Tibial artery (tissue), 4 donors: Measurements from ENCODE around the gene GRIK1.

Experiments
- DNase-seq, 2 donors: peaks; one replicate each; pipeline ENCODE4 v3.0.0-alpha.2; 2019
- H3K27ac ChIP-seq, 2 donors: fragments of 200-600 bp; sonication (generic) in 1 of 2; 1 replicate in 1 of 2; 2 replicates in 1 of 2; pipeline ENCODE4 v1.5.1; 2018 to 2019; ENCODE audit warnings: mild to moderate bottlenecking in 1 of 2
- H3K27me3 ChIP-seq, 2 donors: fragments of 200-600 bp; sonication (generic) in 1 of 2; one replicate each; pipeline versions ENCODE4 v1.5.1 to v1.6.0; 2016 to 2019
- H3K36me3 ChIP-seq, 3 donors: fragments of 200-600 bp; sonication (generic) in 2 of 3; one replicate each; pipeline ENCODE4 v1.5.1; 2016 to 2019; ENCODE audit warnings: mild to moderate bottlenecking in 2 of 3
- H3K4me1 ChIP-seq, 4 donors: fragments of 200-600 bp; sonication (generic) in 2 of 4; 1 replicate in 3 of 4; 2 replicates in 1 of 4; pipeline ENCODE4 v1.5.1; 2016 to 2019
- H3K4me3 ChIP-seq, 2 donors: fragments of 200-600 bp; sonication (generic) in 1 of 2; 1 replicate in 1 of 2; 2 replicates in 1 of 2; pipeline ENCODE4 v1.5.1; 2018 to 2019; ENCODE audit warnings: mild to moderate bottlenecking in 2 of 2
- H3K9me3 ChIP-seq, 3 donors: fragments of 200-600 bp; sonication (generic) in 1 of 3; one replicate each; pipeline ENCODE4 v1.5.1; 2016 to 2019
- CTCF ChIP-seq, 2 experiments: fragments of 200-600 bp in 1 of 2; fragments of 450-650 bp in 1 of 2; IDR thresholded peaks; one replicate each; pipeline ENCODE4 v1.5.1; 2017 to 2019; ENCODE audit warnings: antibody characterized with exemption in 2 of 2, mild to moderate bottlenecking in 1 of 2, moderate library complexity in 1 of 2
- intact Hi-C: fragments of 100-400 bp; cut with DNase I; formaldehyde crosslinking; loops from one replicate; pipeline ENCODE4 v1.15.0; 2023; ENCODE audit warnings: low total_unique reads

The GRIK1 gene

DNA sequence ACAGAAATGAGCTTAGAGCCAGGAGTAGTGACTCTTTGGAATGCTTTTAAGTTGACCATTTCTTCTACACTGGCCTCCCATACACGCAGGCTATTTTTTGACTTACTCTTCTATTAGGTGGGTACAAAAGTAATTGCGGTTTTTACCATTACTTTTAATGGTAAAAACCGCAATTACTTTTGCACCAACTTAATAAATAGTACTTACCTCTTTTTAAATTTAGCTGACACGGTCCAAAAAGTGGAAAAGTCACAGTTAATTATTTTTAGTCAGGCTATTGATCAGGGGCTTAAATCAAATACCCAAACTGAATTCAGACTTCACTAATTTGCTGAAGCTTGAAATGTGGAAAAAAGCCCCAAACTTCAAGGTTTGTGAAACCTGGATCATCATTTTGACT, 138.7 kb downstream of the GRIK1 start:
- no peaks in the 10 kb centered on the region for H3K4me1 ChIP-seq
- intact Hi-C loops, result no loop called here
- no peak for TF ChIP-seq CTCF (IDR thresholded peaks at IDR 0.05)
- H3K27ac ChIP-seq, result no peak overlapping the region
- H3K36me3 ChIP-seq, result no peaks in the 10 kb centered on the region
- no peaks in the 10 kb centered on the region for H3K9me3 ChIP-seq
- no peak for DNase-seq
- H3K27me3 ChIP-seq, result no peaks in the 10 kb centered on the region
- H3K4me3 ChIP-seq, result no peak overlapping the region

GRCh38 chr21:29800056-29800455, 139.7 kb downstream of the GRIK1 start:
- H3K4me3 ChIP-seq, result no peak overlapping the region
- no peaks in the 10 kb centered on the region for H3K4me1 ChIP-seq
- TF ChIP-seq CTCF (IDR thresholded peaks at IDR 0.05), result no peak
- intact Hi-C loops, result no loop called here
- no peak for DNase-seq
- no peaks in the 10 kb centered on the region for H3K36me3 ChIP-seq
- H3K27me3 ChIP-seq, result no peaks in the 10 kb centered on the region
- H3K9me3 ChIP-seq, result no peaks in the 10 kb centered on the region
- no peak overlapping the region for H3K27ac ChIP-seq

- Histone ChIP-seq H3K4me1 (no peaks in the 10 kb centered on the region), H3K27ac (no peak overlapping the region), H3K4me3 (no peak overlapping the region), H3K9me3 (no peaks in the 10 kb centered on the region), H3K36me3 (no peaks in the 10 kb centered on the region), H3K27me3 (no peaks in the 10 kb centered on the region)
- TF ChIP-seq CTCF (IDR thresholded peaks at IDR 0.05), result no peak
- intact Hi-C loops, result no loop called here
- DNase-seq, result no peak
Observed at GRCh38 chr21:29798840-29799239, 141.0 kb downstream of the GRIK1 start.

DNA sequence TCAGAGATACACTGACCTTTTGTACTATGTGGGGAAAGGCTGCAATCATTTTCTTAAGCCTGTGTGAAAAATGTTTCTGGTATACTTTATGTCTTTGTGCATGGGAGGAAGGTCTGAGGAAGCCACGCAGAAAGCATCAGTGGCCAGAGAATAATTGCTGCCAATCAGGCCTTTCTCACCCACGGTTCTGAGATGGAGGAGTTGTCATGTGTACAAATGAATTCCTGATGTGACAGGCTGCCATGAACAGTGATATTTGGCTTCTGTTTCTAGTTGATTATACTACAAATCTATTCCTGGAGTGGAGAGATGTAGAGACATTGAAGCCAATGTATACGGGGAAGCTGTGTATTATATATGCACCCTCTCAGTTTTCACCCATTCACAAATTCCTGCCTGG, 142.6 kb downstream of the GRIK1 start:
- no peaks in the 10 kb centered on the region for H3K27me3 ChIP-seq
- no peak overlapping the region for H3K27ac ChIP-seq
- no peak overlapping the region for H3K4me3 ChIP-seq
- no peaks in the 10 kb centered on the region for H3K4me1 ChIP-seq
- DNase-seq, result no peak
- TF ChIP-seq CTCF (IDR thresholded peaks at IDR 0.05), result no peak
- H3K36me3 ChIP-seq, result no peaks in the 10 kb centered on the region
- intact Hi-C loops, result no loop called here
- no peaks in the 10 kb centered on the region for H3K9me3 ChIP-seq

DNA sequence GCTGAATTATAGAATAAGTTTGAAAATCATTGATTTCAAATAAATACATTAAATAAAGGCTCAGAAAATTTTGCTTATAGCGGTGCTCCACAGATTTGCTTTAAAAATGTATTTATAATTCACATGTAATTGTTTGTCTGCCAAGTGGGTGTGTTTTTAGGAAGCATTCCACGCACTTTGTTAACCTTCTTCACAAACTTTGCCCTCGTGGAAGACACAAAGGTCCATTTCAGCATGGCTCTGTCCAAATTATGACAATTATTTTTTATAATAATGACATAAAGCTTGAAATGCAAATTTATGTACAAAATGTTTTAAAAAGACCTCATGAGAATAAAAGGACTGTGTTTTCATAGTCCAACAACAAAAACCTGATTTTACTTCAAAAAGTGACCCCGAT, 146.1 kb downstream of the GRIK1 start:
- TF ChIP-seq CTCF (IDR thresholded peaks at IDR 0.05), result no peak
- intact Hi-C loops, result no loop called here

DNA sequence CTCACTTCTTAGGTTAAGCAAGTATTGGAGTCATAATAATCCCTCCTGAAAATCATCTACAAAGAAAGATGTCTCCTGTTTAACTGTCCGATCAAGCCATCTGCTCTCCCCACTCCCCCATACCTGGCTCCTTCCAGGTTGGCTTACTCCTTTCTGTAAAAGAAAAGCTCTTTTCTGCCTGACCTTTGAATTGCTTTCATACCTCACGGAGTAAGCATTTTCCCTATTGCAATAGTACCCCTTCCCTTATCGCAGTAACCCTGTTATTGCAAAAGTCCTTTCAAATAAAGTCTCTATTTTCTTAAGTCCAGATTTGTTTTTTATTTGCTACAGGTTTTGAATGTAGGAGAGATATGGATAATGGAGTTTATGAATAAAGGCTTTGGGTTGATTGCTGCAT, 150.4 kb downstream of the GRIK1 start:
- no peak for DNase-seq
- intact Hi-C loops, result no loop called here
- no peak overlapping the region for H3K4me3 ChIP-seq
- TF ChIP-seq CTCF (IDR thresholded peaks at IDR 0.05), result no peak
- H3K27me3 ChIP-seq, result no peaks in the 10 kb centered on the region
- no peaks in the 10 kb centered on the region for H3K9me3 ChIP-seq
- no peak overlapping the region for H3K27ac ChIP-seq
- H3K36me3 ChIP-seq, result no peaks in the 10 kb centered on the region
- H3K4me1 ChIP-seq, result no peaks in the 10 kb centered on the region

More for the DNA sequence above, 146.1 kb downstream of the GRIK1 start:
- Histone ChIP-seq H3K9me3 (no peaks in the 10 kb centered on the region), H3K27me3 (no peaks in the 10 kb centered on the region), H3K4me1 (no peaks in the 10 kb centered on the region), H3K27ac (no peak overlapping the region), H3K36me3 (no peaks in the 10 kb centered on the region), H3K4me3 (no peak overlapping the region)
- no peak for DNase-seq
